CD14-positive monocyte (primary cell): ENCODE data around the gene DLL4. TPM values are rescaled to one million over a fixed set of nuclear protein-coding genes. Genes with fewer than 3 reads are reported as not detected.

Source experiments
- DNase-seq, 3 donors: peaks; one replicate each; pipeline ENCODE4 v3.0.0-alpha.2; 2011 to 2022
- H2AFZ ChIP-seq: 2 replicates; pipeline ENCODE4 v1.6.0; 2012; ENCODE audit warnings: mild to moderate bottlenecking, low read depth, low read length, inconsistent platforms; ENCODE audit not compliant: insufficient read depth, poor library complexity, severe bottlenecking
- H3K27ac ChIP-seq, 2 donors: 1 replicate in 1 of 2; 2 replicates in 1 of 2; pipeline ENCODE4 v1.5.1; 2012 to 2013; ENCODE audit warnings: low read length in 2 of 2, control low read depth in 1 of 2, inconsistent platforms in 1 of 2, low read depth in 1 of 2, mild to moderate bottlenecking in 1 of 2
- H3K27me3 ChIP-seq, 2 donors: one replicate each; pipeline versions ENCODE4 v1.6.0 to v1.6.1; 2011 to 2013; ENCODE audit warnings: low read length in 2 of 2; ENCODE audit not compliant: control insufficient read depth in 2 of 2, insufficient read depth in 2 of 2
- H3K36me3 ChIP-seq, 2 donors: replicated peaks in 1 of 2; 1 replicate in 1 of 2; 2 replicates in 1 of 2; pipeline versions ENCODE4 v1.5.1 to v1.6.1; 2012 to 2013; ENCODE audit warnings: low read length in 2 of 2, control low read depth in 1 of 2, inconsistent platforms in 1 of 2, mild to moderate bottlenecking in 1 of 2; ENCODE audit not compliant: insufficient read depth in 2 of 2, control insufficient read depth in 1 of 2
- H3K4me1 ChIP-seq, 2 donors: 1 replicate in 1 of 2; 2 replicates in 1 of 2; pipeline versions ENCODE4 v1.5.1 to v1.6.1; 2012 to 2013; ENCODE audit warnings: low read length in 2 of 2, control low read depth in 1 of 2, inconsistent platforms in 1 of 2, mild to moderate bottlenecking in 1 of 2, moderate library complexity in 1 of 2; ENCODE audit not compliant: insufficient read depth in 2 of 2, control insufficient read depth in 1 of 2
- H3K4me2 ChIP-seq: replicated peaks from 2 replicates; pipeline ENCODE3; 2012; ENCODE audit warnings: low read length, moderate library complexity, mild to moderate bottlenecking; ENCODE audit not compliant: poor library complexity, severe bottlenecking; ENCODE audit errors: extremely low read depth
- H3K4me3 ChIP-seq, 3 experiments: fragments of 200-600 bp in 1 of 3; sonication (generic) in 1 of 3; replicated peaks in 1 of 3; 1 replicate in 2 of 3; 2 replicates in 1 of 3; pipeline ENCODE4 v1.5.1; 2011 to 2013; ENCODE audit warnings: low read length in 3 of 3, mild to moderate bottlenecking in 3 of 3, control low read depth in 2 of 3, low read depth in 2 of 3, inconsistent platforms in 1 of 3, moderate library complexity in 1 of 3
- H3K79me2 ChIP-seq: 2 replicates; pipeline ENCODE4 v1.6.0; 2012; ENCODE audit warnings: mild to moderate bottlenecking, control low read depth, inconsistent platforms, low read length, moderate library complexity; ENCODE audit not compliant: insufficient read depth
- H3K9ac ChIP-seq: 2 replicates; pipeline ENCODE4 v1.6.0; 2017; ENCODE audit warnings: low read length, mild to moderate bottlenecking; ENCODE audit not compliant: insufficient read depth, poor library complexity, severe bottlenecking
- H3K9me3 ChIP-seq, 2 donors: replicated peaks in 1 of 2; 1 replicate in 1 of 2; 2 replicates in 1 of 2; pipeline versions ENCODE4 v1.5.1 to v1.6.1; 2012 to 2013; ENCODE audit warnings: low read length in 2 of 2, control low read depth in 1 of 2; ENCODE audit not compliant: control insufficient read depth in 1 of 2, insufficient read depth in 1 of 2
- H4K20me1 ChIP-seq: 2 replicates; pipeline ENCODE4 v1.6.0; 2012; ENCODE audit warnings: mild to moderate bottlenecking, low read length, control low read depth, moderate library complexity; ENCODE audit not compliant: insufficient read depth
- H3K27ac Mint-ChIP-seq, 7 donors: one replicate each; pipeline ENCODE4 v1.8.0; 2020; ENCODE audit warnings: mild to moderate bottlenecking in 7 of 7, mixed read lengths in 7 of 7, moderate library complexity in 6 of 7, inconsistent platforms in 2 of 7
- H3K27me3 Mint-ChIP-seq, 3 donors: one replicate each; pipeline ENCODE4 v1.8.0; 2021 to 2022; ENCODE audit warnings: low read depth in 3 of 3, mild to moderate bottlenecking in 3 of 3, mixed read lengths in 3 of 3, moderate library complexity in 3 of 3, inconsistent platforms in 1 of 3
- H3K36me3 Mint-ChIP-seq, 2 donors: one replicate each; pipeline ENCODE4 v1.8.0; 2020; ENCODE audit warnings: mixed read lengths in 2 of 2, inconsistent platforms in 1 of 2, mild to moderate bottlenecking in 1 of 2
- H3K4me1 Mint-ChIP-seq: one replicate; pipeline ENCODE4 v1.8.0; 2020; ENCODE audit warnings: mild to moderate bottlenecking, mixed read lengths
- H3K4me3 Mint-ChIP-seq, 2 donors: one replicate each; pipeline ENCODE4 v1.8.0; 2020; ENCODE audit warnings: mild to moderate bottlenecking in 2 of 2, mixed read lengths in 2 of 2, moderate library complexity in 1 of 2
- H3K9me3 Mint-ChIP-seq, 7 donors: one replicate each; pipeline ENCODE4 v1.8.0; 2020 to 2022; ENCODE audit warnings: mixed read lengths in 7 of 7, mild to moderate bottlenecking in 6 of 7, moderate library complexity in 6 of 7, inconsistent platforms in 2 of 7
- WGBS: methylation state at CpG from one replicate; pipeline ENCODE4 v1.1.5; 2013; ENCODE audit warnings: missing lambda C conversion rate; ENCODE audit not compliant: insufficient coverage; 5-methylcytosine and 5-hydroxymethylcytosine counted together
- intact Hi-C, 2 donors: fragments of 100-400 bp; cut with micrococcal nuclease; formaldehyde crosslinking; loops; one replicate each; pipeline versions ENCODE4 v1.15.0 to v1.15.1; 2023
- polyA plus RNA-seq, 3 donors: library from polyadenylated mRNA; depleted of rRNA in 1 of 3; unstranded in 2 of 3; stranded (reverse) in 1 of 3; fragments of 300-500 nt in 2 of 3; fragments of >200 nt in 1 of 3; fragmentation: Illumina TruSeq in 2 of 3; gene quantifications; 1 replicate in 2 of 3; 2 replicates in 1 of 3; pipeline ENCODE4 v1.2.3, GENCODE V29; 2012 to 2021
- TF ChIP-seq, protein P1 (sequence below): fragments of 200-600 bp; IDR thresholded peaks from one replicate; pipeline ENCODE4 v1.8.0; 2022; ENCODE audit warnings: antibody characterized with exemption, mild to moderate bottlenecking

Gene DLL4
- polyA plus RNA-seq, 3 donors: 0.07 TPM; not detected in 2

DNA sequence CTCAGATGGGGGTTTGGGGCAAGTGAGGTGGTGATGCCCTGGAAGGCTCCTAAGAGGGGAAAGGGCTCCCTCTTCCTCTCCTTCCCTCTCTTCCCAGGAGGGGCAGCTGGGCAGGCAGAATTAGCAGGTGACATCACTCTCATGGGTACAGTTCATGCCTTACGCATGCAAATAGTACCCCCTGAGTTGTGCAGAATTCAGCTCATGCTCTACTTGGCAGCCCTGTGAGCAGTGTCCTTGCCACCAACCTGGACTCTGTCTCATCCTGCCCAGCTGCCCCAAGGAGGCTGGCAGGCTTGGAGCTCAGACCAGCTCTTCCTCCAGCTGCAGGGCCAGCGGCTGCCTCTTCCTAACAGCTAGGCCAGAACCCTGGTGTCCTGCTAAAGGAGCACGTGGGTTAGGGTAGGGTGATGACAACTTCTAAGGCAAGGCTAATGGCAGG lies 27.4 kb downstream of the DLL4 start:
- no peak overlapping the region for H3K4me3 Mint-ChIP-seq
- H3K9me3 Mint-ChIP-seq: peaks cover 0 to 5% (median 0%) of the 10 kb centered on the region in 7 donors

DNA sequence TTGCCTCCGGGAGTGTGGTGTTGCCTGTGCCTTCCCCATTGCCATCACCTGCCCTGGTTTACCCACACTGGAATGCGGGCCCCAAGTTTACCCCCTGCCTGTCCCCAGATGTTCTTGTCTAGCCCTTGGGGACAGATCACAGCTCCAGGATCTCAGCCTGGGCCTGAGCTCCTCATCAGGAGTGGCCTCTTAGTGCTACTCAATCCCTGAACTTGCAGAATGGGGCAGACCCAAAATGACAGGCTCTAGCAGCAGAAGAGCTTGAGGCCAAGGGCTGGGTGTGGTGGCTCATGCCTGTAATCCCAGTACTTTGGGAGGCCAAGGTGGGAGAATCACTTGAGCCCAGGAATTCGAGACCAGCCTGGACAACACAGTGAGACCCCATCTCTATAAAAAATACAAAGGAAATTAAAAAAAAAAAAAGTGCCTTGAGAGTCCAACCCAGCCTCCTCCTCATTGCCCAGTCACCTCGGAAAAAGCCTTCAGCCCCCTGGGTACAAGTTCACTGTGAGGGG lies 28.0 kb downstream of the DLL4 start:
- 92% methylated on average over 2 of the region's 4 CpGs for WGBS
- Histone ChIP-seq H3K27ac (no peak overlapping the region), H3K4me3 (no peak overlapping the region), H3K9ac (no peak overlapping the region), H3K79me2 (no peaks in the 10 kb centered on the region), H3K27me3 (peaks cover 0 to 9% of the 10 kb centered on the region in 2 donors), H4K20me1 (no peaks in the 10 kb centered on the region), H3K4me2 (no peak overlapping the region), H3K9me3 (no peaks in the 10 kb centered on the region), H2AFZ (no peak overlapping the region), H3K4me1 (peaks cover 16 to 19% of the 10 kb centered on the region in 2 donors), H3K36me3 (no peaks in the 10 kb centered on the region)
- peaks cover 24% of the 10 kb centered on the region for H3K4me1 Mint-ChIP-seq
- intact Hi-C loops: no loop called here
- no peak overlapping the region for H3K4me3 Mint-ChIP-seq
- H3K9me3 Mint-ChIP-seq: peaks cover 0 to 5% (median 0%) of the 10 kb centered on the region in 7 donors
- no peak for DNase-seq
- H3K27ac Mint-ChIP-seq: no peak overlapping the region
- TF ChIP-seq, protein P1, sequence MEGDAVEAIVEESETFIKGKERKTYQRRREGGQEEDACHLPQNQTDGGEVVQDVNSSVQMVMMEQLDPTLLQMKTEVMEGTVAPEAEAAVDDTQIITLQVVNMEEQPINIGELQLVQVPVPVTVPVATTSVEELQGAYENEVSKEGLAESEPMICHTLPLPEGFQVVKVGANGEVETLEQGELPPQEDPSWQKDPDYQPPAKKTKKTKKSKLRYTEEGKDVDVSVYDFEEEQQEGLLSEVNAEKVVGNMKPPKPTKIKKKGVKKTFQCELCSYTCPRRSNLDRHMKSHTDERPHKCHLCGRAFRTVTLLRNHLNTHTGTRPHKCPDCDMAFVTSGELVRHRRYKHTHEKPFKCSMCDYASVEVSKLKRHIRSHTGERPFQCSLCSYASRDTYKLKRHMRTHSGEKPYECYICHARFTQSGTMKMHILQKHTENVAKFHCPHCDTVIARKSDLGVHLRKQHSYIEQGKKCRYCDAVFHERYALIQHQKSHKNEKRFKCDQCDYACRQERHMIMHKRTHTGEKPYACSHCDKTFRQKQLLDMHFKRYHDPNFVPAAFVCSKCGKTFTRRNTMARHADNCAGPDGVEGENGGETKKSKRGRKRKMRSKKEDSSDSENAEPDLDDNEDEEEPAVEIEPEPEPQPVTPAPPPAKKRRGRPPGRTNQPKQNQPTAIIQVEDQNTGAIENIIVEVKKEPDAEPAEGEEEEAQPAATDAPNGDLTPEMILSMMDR: no peak
- H3K27me3 Mint-ChIP-seq: peaks cover 14 to 20% (median 16%) of the 10 kb centered on the region in 3 donors
- H3K36me3 Mint-ChIP-seq: no peaks in the 10 kb centered on the region

More for the DNA sequence above, 27.4 kb downstream of the DLL4 start:
- H3K79me2 ChIP-seq: no peaks in the 10 kb centered on the region
- H3K4me2 ChIP-seq: no peak overlapping the region
- H3K9ac ChIP-seq: no peak overlapping the region
- H3K9me3 ChIP-seq: no peaks in the 10 kb centered on the region
- H3K36me3 Mint-ChIP-seq: no peaks in the 10 kb centered on the region
- TF ChIP-seq, protein P1: no peak
- intact Hi-C loops: no loop called here
- H3K27ac ChIP-seq: no peak overlapping the region
- H3K27me3 ChIP-seq: peaks cover 0 to 9% of the 10 kb centered on the region in 2 donors
- no peaks in the 10 kb centered on the region for H3K36me3 ChIP-seq
- no peaks in the 10 kb centered on the region for H4K20me1 ChIP-seq
- no peak for DNase-seq
- WGBS: 100% methylated on average over 2 of the region's 3 CpGs
- H3K4me1 Mint-ChIP-seq: peaks cover 24% of the 10 kb centered on the region
- H3K4me3 ChIP-seq: no peak overlapping the region
- H3K27me3 Mint-ChIP-seq: peaks cover 16 to 20% (median 17%) of the 10 kb centered on the region in 3 donors
- no peak overlapping the region for H2AFZ ChIP-seq
- H3K27ac Mint-ChIP-seq: no peak overlapping the region
- H3K4me1 ChIP-seq: peaks cover 16 to 19% of the 10 kb centered on the region in 2 donors
